ENCODE data around the gene ARMC3. TPM values are rescaled to one million over a fixed set of nuclear protein-coding genes. Genes with fewer than 3 reads are reported as not detected.

Gene ARMC3
- total and polyA plus RNA-seq, 9 of the 15 experiments (the other 6 are each of a cell fraction or from before 2014, with no cell fraction given): 0.33 to 1.1 (median 0.62) TPM

DNA sequence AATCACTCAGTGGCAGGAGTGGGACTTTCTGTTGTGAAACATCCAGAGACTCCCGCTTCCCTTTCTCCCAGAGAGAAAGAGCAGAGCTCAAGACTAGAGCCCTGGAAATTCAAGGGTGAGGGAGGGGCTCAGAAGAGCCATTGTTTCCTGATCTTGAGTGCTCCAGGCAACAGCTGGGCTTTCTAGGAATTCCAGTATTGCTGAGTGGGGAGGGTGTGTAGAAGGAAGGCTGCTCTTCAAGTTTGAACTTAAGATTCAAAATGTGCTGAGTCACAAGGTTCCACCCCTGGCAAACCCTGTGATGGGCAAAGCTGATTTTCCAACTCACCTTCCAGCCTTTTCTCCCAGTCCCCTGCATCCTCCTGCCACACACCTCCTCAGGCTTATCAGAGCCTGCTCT is 125.2 kb downstream of the ARMC3 start (continued):
- peak; percentile 31; the same call in 1 of the 2 replicates for TF ChIP-seq DPF2 (IDR thresholded peaks at IDR 0.05)
- TF ChIP-seq TRIM24 (IDR thresholded peaks at IDR 0.05): no peak
- TF ChIP-seq MAFF (IDR thresholded peaks at IDR 0.05; ENCODE audit: low read length): peak; percentile 94
- TF ChIP-seq DMBX1 (CRISPR knock-in tag; IDR thresholded peaks at IDR 0.05; ENCODE audit: borderline replicate concordance): peak; percentile 66; the same call in 1 of the 2 replicates
- TF ChIP-seq, protein P1, sequence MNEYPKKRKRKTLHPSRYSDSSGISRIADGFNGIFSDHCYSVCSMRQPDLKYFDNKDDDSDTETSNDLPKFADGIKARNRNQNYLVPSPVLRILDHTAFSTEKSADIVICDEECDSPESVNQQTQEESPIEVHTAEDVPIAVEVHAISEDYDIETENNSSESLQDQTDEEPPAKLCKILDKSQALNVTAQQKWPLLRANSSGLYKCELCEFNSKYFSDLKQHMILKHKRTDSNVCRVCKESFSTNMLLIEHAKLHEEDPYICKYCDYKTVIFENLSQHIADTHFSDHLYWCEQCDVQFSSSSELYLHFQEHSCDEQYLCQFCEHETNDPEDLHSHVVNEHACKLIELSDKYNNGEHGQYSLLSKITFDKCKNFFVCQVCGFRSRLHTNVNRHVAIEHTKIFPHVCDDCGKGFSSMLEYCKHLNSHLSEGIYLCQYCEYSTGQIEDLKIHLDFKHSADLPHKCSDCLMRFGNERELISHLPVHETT (CRISPR knock-in tag; conservative IDR thresholded peaks at IDR 0.05 in 1 of 2, IDR thresholded peaks at IDR 0.05 in 1 of 2): 0 out of 4 replicates have a peak, but pooled peaks of 1 of the 2 experiments have one; percentile 39
- TF ChIP-seq, protein P2, sequence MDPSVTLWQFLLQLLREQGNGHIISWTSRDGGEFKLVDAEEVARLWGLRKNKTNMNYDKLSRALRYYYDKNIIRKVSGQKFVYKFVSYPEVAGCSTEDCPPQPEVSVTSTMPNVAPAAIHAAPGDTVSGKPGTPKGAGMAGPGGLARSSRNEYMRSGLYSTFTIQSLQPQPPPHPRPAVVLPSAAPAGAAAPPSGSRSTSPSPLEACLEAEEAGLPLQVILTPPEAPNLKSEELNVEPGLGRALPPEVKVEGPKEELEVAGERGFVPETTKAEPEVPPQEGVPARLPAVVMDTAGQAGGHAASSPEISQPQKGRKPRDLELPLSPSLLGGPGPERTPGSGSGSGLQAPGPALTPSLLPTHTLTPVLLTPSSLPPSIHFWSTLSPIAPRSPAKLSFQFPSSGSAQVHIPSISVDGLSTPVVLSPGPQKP (CRISPR knock-in tag; IDR thresholded peaks at IDR 0.05): no peak
- no peak for TF ChIP-seq SMAD3 (CRISPR knock-in tag; conservative IDR thresholded peaks at IDR 0.05)
- no peak for TF ChIP-seq BRD9 (IDR thresholded peaks at IDR 0.05; ENCODE audit: low read depth, partially characterized antibody)
- no peak for TF ChIP-seq RBFOX2 (IDR thresholded peaks at IDR 0.05; ENCODE audit: low read depth, low read length)
- TF ChIP-seq GTF2E2 (tag; IDR thresholded peaks at IDR 0.05): no peak
- no peak for TF ChIP-seq TCF3 (CRISPR knock-in tag; IDR thresholded peaks at IDR 0.05)
- no peak for TF ChIP-seq ZNF121 (CRISPR knock-in tag; conservative IDR thresholded peaks at IDR 0.05)
- no peak for TF ChIP-seq E2F8 (IDR thresholded peaks at IDR 0.05; ENCODE audit: low read depth, partially characterized antibody)
- no peak for TF ChIP-seq ZNF133 (CRISPR knock-in tag; IDR thresholded peaks at IDR 0.05)
- peak; percentile 62 for TF ChIP-seq SMARCA4 (IDR thresholded peaks at IDR 0.05)
- TF ChIP-seq MTA2 (IDR thresholded peaks at IDR 0.05; ENCODE audit: low read depth): 0 out of 2 replicates have a peak, but pooled peaks have one; percentile 30
- TF ChIP-seq STAT5A (IDR thresholded peaks at IDR 0.05; ENCODE audit: borderline replicate concordance, low read length): no peak
- TF ChIP-seq ETS2 (tag; IDR thresholded peaks at IDR 0.05; ENCODE audit: borderline replicate concordance, poor library complexity, severe bottlenecking): no peak
- no peak for TF ChIP-seq SMAD2 (IDR thresholded peaks at IDR 0.05; ENCODE audit: low read depth, low read length)
- TF ChIP-seq PKNOX1 (IDR thresholded peaks at IDR 0.05): no peak
- TF ChIP-seq ARID1B (IDR thresholded peaks at IDR 0.05): peak; percentile 65; the same call in 1 of the 2 replicates
- no peak for TF ChIP-seq NFXL1 (CRISPR knock-in tag; IDR thresholded peaks at IDR 0.05)
- no peak for TF ChIP-seq TAL1 (IDR thresholded peaks at IDR 0.05)
- TF ChIP-seq ETV5 (CRISPR knock-in tag; IDR thresholded peaks at IDR 0.05; ENCODE audit: low read depth): no peak
- TF ChIP-seq SAP30 (IDR thresholded peaks at IDR 0.05; ENCODE audit: borderline replicate concordance, insufficient read depth, low read depth, low read length, poor library complexity, severe bottlenecking): no peak

Data from K562 (cell line).